Lower lobe of right lung (tissue), 2 donors: ENCODE measurements around the gene STK32A. TPM values are rescaled to one million over a fixed set of nuclear protein-coding genes. Genes with fewer than 3 reads are reported as not detected.

Experiments
- ATAC-seq, 2 donors: fragments of 200-7000 bp; cut with Tn5 transposase; one replicate each; pipeline ENCODE4 v1.9.1; 2020 to 2022; ENCODE audit warnings: mild to moderate bottlenecking in 2 of 2, moderate library complexity in 2 of 2
- DNase-seq: peaks from one replicate; pipeline ENCODE4 v3.0.0-alpha.2; 2020
- H3K27ac ChIP-seq: fragments of 200-600 bp; one replicate; pipeline ENCODE4 v1.8.0; 2022
- H3K27me3 ChIP-seq: fragments of 200-600 bp; one replicate; pipeline ENCODE4 v1.8.0; 2022; ENCODE audit warnings: low read depth
- H3K36me3 ChIP-seq: fragments of 200-600 bp; one replicate; pipeline ENCODE4 v1.8.0; 2022; ENCODE audit warnings: mild to moderate bottlenecking
- H3K4me1 ChIP-seq: fragments of 200-600 bp; one replicate; pipeline ENCODE4 v1.8.0; 2022
- H3K4me3 ChIP-seq: fragments of 200-600 bp; one replicate; pipeline ENCODE4 v1.8.0; 2022; ENCODE audit warnings: mild to moderate bottlenecking
- H3K9me3 ChIP-seq: fragments of 200-600 bp; one replicate; pipeline ENCODE4 v1.8.0; 2022
- intact Hi-C: fragments of 100-400 bp; cut with DNase I; formaldehyde crosslinking; loops from one replicate; pipeline ENCODE4 v1.11.0; 2022
- total RNA-seq: library from RNA; stranded (reverse); fragmentation: NEBNext Ultra II Directional; extraction: Animal tissue kit (Norgen Biotek cat#: 25700); gene quantifications from one replicate; pipeline ENCODE4 v1.2.1, GENCODE V29; 2021
- TF ChIP-seq, protein P1 (sequence below): fragments of 200-600 bp; IDR thresholded peaks from one replicate; pipeline ENCODE4 v1.8.0; 2022; ENCODE audit warnings: antibody characterized with exemption, mild to moderate bottlenecking
- donor health status: DM: no; HTN: yes; CAD: no; lungs with severe emphysema.

The STK32A gene
- total RNA-seq, 1 donor from 2014 or later = 2.9 TPM

DNA sequence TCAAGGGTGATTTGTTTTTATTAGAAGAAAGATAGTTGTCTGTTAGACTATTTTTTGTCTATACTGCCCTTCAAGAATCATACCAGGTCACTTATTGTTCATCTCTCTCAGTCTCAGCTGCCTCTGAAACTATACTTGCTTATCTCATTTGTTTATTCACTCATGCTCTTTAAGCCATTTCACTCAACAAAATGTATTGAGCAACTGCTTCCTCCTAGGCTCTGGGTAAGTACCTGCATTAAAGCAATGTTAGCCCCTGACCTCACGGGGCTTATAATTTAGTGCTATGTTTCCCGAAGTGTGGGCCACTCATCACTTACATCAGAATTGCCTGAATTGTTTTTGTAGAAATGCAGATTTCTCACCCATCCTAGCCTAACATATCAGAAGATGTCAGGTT lies 174.2 kb downstream of the STK32A start:
- H3K4me1 ChIP-seq = peaks cover 44% of the 10 kb centered on the region
- TF ChIP-seq, protein P1, sequence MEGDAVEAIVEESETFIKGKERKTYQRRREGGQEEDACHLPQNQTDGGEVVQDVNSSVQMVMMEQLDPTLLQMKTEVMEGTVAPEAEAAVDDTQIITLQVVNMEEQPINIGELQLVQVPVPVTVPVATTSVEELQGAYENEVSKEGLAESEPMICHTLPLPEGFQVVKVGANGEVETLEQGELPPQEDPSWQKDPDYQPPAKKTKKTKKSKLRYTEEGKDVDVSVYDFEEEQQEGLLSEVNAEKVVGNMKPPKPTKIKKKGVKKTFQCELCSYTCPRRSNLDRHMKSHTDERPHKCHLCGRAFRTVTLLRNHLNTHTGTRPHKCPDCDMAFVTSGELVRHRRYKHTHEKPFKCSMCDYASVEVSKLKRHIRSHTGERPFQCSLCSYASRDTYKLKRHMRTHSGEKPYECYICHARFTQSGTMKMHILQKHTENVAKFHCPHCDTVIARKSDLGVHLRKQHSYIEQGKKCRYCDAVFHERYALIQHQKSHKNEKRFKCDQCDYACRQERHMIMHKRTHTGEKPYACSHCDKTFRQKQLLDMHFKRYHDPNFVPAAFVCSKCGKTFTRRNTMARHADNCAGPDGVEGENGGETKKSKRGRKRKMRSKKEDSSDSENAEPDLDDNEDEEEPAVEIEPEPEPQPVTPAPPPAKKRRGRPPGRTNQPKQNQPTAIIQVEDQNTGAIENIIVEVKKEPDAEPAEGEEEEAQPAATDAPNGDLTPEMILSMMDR = no peak
- H3K36me3 ChIP-seq = peaks cover 21% of the 10 kb centered on the region
- H3K9me3 ChIP-seq = no peaks in the 10 kb centered on the region
- H3K27me3 ChIP-seq = no peaks in the 10 kb centered on the region
- no peak overlapping the region for H3K27ac ChIP-seq
- intact Hi-C loops = no loop called here
- ATAC-seq = no peak
- H3K4me3 ChIP-seq = no peak overlapping the region
- no peak for DNase-seq

DNA sequence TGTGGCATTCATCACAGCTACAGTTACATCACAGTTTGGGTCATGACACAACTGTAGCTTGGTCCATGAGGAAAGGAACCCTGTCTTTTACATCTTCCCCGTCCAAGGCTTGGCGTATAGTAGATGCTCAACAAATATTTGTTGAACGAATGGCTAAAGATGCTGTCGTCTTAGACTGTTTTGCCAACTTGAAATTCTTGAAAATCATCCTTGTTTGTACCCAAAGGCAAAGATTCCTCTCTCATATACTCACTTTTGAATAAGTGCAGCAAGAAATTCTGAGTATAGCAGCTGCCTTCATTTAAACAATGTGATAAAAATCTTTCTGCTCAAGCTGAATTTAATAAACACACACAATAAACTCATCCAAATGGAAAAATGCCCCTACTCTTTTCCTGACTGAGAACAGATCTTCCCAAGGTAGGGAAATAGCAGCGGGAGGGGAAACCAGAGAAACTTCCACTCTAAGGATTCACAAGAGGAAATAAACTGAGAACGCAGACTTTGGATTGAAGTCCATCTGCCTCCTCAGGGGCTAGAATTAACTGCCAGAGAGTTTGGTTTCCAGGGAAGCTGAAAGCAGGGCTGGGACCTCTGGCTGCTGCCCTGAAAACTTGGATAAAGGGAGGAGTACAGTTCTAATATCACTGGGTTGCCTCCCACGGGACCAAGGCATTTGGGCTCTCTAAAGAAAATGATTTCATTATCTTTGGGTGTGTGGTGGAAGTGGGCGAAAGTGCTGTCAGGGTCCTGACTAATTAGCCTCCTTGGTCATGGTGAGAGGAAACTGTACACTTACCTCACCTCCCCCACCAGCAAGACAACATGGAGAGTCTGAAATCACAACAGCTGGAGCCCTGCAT lies 175.9 kb downstream of the STK32A start:
- no peak for DNase-seq
- H3K4me3 ChIP-seq = no peak overlapping the region
- TF ChIP-seq, protein P1 = no peak
- peaks cover 26% of the 10 kb centered on the region for H3K4me1 ChIP-seq
- no peak for ATAC-seq
- H3K36me3 ChIP-seq = peaks cover 21% of the 10 kb centered on the region
- H3K27ac ChIP-seq = no peak overlapping the region
- intact Hi-C loops = no loop called here
- H3K27me3 ChIP-seq = no peaks in the 10 kb centered on the region
- H3K9me3 ChIP-seq = no peaks in the 10 kb centered on the region

DNA sequence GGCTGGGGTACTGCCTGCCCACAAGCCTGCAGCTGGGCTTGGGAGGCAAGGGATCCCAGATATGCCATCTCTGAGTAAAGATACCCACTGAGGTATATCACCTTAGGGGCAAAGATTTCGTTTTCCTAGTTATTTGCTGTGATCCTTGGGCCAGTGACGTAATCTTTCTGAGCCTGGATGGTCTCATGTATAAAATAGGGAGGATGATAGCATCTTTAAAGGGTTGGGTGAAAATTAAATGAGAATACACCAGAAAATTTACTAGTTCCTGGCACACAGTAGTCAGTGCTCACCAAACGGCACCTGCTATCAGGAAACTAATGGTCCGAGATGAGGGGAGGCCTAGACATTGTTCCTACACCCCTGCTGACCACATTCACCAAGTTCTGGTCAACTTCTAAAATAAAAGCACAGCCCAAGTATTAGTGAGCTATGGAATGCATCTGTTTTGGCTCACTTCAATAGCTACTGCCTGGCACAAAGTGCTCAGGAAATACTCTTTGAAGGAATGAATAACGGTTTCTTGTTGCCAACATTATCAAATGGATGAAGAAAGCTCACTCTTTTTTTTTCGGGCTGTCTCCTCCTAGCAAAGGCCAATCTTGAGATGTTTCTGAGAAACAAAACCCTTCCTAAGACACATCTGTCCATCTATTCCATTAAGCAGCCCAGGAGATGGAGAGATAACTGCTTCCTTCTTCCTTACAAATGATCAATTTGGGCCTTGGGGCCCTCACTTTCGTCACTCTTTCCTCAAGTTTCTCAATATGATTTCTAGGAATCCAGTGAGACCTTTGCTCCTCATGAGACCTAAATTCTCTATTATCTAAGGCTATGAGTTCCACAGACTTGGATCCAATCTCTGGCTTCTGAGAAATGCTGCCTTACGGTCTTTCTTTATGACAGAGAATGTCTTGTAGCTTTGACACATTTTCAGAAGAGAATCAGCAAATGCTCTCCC lies 176.8 kb downstream of the STK32A start:
- Histone ChIP-seq H3K9me3 (no peaks in the 10 kb centered on the region), H3K36me3 (peaks cover 21% of the 10 kb centered on the region), H3K4me1 (peaks cover 22% of the 10 kb centered on the region), H3K4me3 (no peak overlapping the region), H3K27ac (no peak overlapping the region), H3K27me3 (no peaks in the 10 kb centered on the region)
- TF ChIP-seq, protein P1 = no peak
- no peak for ATAC-seq
- intact Hi-C loops = no loop called here
- DNase-seq = no peak

DNA sequence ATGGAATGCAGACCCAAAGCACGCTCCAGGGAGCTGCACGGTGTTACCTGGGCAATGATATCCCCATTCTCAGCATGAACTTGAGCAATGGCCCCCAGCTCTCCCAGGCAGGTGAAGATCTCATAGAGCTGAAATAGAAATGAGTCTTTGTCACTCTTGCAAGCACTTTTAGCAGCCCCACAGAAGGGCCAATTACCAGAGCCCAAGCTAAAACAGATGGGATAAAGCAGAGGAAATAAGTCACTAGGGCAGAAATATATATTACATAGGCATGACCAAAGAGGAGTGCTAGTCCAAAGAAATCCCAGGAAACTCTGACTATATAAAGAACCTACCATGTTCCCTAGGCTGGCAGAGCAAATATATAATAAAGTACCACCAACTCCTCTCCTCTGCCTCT lies 177.7 kb downstream of the STK32A start:
- ATAC-seq (no peak), DNase-seq (no peak)
- TF ChIP-seq, protein P1 = no peak
- Histone ChIP-seq H3K27me3 (no peaks in the 10 kb centered on the region), H3K27ac (no peak overlapping the region), H3K36me3 (peaks cover 18% of the 10 kb centered on the region), H3K9me3 (no peaks in the 10 kb centered on the region), H3K4me3 (no peak overlapping the region), H3K4me1 (peaks cover 28% of the 10 kb centered on the region)
- intact Hi-C loops = no loop called here

DNA sequence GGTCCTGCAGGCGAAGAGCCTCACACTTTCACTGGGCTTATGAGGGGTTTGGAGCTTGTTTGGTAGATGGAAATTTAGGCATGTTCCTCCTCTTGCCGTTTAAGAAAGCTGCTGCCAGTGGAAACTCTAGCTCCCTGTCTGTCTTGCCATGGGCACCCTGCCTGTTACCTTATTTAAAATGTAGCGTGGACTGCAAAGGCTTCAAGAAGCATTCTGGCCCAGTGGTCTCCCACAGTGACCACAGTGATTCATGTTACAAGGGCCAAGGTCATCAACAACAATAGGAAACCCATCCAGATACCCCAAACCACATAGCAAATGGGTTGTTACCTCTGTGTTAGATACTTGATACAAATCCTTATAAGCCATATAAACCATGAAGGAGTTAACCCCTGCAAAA lies 178.4 kb downstream of the STK32A start:
- H3K4me1 ChIP-seq = peaks cover 35% of the 10 kb centered on the region
- no peak overlapping the region for H3K27ac ChIP-seq
- peaks cover 11% of the 10 kb centered on the region for H3K36me3 ChIP-seq
- no peaks in the 10 kb centered on the region for H3K27me3 ChIP-seq
- H3K9me3 ChIP-seq = no peaks in the 10 kb centered on the region
- ATAC-seq = no peak
- TF ChIP-seq, protein P1 = no peak
- no peak overlapping the region for H3K4me3 ChIP-seq
- intact Hi-C loops = no loop called here
- DNase-seq = no peak
